GM10266 (cell line): Measurements from ENCODE around the gene FNDC3B.

ENCODE experiments used
- DNase-seq: peaks from one replicate; pipeline ENCODE4 v3.0.0; 2012; ENCODE audit errors: extremely low spot score
- CTCF ChIP-seq: IDR thresholded peaks from 2 replicates; pipeline ENCODE4 v1.5.1; 2012; ENCODE audit warnings: mild to moderate bottlenecking, low read depth; ENCODE audit not compliant: control insufficient read depth, insufficient read depth; ENCODE audit errors: missing control alignments

Gene FNDC3B

DNA sequence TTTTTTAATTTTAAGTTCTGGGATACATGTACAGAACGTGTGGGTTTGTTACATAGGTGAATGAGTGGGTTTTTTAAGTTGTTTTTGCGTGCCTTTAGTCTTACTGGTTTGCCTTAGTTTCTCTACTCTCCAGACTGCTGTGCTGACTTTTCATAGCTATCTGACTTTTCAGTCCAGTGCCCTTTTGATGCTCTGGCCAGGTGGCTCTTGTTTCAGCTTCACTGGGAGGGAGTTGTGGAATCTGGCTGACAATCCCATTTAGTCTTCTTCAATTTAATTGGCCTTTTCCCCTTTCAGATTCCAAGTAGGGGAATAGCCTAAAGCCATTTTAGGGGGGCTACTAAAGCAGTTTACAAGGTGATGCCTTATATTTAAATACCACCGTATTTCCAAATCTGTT lies 30.1 kb downstream of the FNDC3B start:
- DNase-seq = no peak
- no peak for TF ChIP-seq CTCF

- TF ChIP-seq CTCF = no peak
- DNase-seq = no peak
These were observed 30.9 kb downstream of the FNDC3B start for GRCh38 chr3:172070269-172070668.

GRCh38 chr3:172070802-172071201 lies 31.4 kb downstream of the FNDC3B start:
- DNase-seq = no peak
- no peak for TF ChIP-seq CTCF

- TF ChIP-seq CTCF = no peak
- no peak for DNase-seq
These were observed 32.5 kb downstream of the FNDC3B start for GRCh38 chr3:172071780-172072330.

- DNase-seq = no peak
- no peak for TF ChIP-seq CTCF
These were observed 33.2 kb downstream of the FNDC3B start for GRCh38 chr3:172072543-172072942.

- DNase-seq = no peak
- no peak for TF ChIP-seq CTCF
These were observed 34.0 kb downstream of the FNDC3B start for GRCh38 chr3:172073262-172073915.

DNA sequence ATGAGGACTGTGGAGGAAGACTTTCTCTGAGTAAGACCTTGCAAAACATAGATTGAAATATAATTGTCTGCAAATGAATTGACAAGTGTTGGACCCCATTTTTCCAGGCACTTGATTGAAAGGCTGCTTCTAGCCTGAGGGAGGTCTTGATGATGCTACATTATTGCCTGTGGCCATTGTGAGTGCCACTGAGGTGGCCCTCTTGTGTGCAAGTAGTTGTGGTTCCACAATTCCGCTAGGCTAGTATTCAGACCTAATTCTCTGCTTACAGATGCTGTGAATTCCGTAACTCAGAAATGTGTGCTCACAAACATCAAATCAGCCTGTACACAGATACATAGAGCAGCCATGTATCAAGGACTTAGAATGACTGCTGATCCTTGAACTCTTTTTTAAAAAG lies 34.7 kb downstream of the FNDC3B start:
- TF ChIP-seq CTCF = no peak
- no peak for DNase-seq
